ENCODE results near the gene FOXA1. TPM values are rescaled to one million over a fixed set of nuclear protein-coding genes. Genes with fewer than 3 reads are reported as not detected.
A peak's percentile ranks its signal among the peaks of the same experiment; 100 is the strongest.

FOXA1 gene
- total RNA-seq, 1 donor from 2014 or later: 19.7 TPM

- H3K9me3 Mint-ChIP-seq: no peaks in the 10 kb centered on the region
- peaks cover 30% of the 10 kb centered on the region for H3K4me1 Mint-ChIP-seq
- TF ChIP-seq CTCF (IDR thresholded peaks at IDR 0.05; ENCODE audit: unreplicated experiment): no peak
- peak overlapping the region; percentile 70 for H3K4me3 Mint-ChIP-seq
- no peaks in the 10 kb centered on the region for H3K36me3 Mint-ChIP-seq
- peaks cover 91% of the 10 kb centered on the region for H3K27me3 Mint-ChIP-seq (ENCODE audit: low read depth)
- no peak for DNase-seq (ENCODE audit: low spot score in 2 of 2, unreplicated experiment in 2 of 2)
- H3K27ac Mint-ChIP-seq: no peak overlapping the region
Observed at GRCh38 chr14:37598747-37599506, 3.9 kb upstream of the FOXA1 start.

DNA sequence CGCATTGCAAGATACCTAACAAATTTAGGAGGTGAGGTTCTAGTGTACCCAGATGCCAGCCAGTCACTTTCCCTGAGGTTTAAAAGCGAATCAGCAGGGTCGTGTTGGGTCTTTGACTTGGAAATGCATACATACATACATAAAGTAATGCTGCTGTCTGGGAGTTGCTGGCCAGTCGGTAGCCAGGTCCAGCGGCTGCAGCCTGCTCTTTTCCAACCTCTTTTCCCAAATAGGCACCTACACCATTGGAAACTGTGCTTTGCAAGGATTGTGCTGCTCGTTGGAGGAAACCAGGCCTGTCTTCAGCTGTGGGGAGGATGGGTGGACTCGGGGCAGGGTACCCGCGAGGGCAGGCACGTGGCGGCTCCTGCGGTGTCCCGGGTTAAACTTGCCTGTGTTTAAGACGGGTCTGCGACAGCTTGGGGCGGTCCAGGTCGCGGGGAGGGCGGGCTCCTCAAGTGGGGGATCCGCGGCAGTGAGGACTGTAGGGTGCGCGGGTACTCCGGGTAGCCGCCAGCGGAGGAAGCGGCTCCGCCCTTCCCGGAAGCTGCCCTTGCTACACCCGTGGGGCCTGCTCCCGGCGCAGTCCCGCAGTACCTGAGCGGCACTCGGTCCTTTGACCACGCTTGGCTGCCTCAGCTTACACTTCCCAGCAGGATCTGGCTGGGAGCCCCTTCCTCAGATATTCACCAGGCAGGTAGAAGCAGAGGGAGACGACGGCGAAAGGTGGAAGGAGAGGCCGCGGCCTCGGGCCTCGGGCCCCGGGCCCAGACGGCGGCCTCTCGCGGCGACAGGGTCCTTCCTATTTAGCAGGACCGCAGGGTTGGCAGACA, 3.1 kb upstream of the FOXA1 start:
- H3K27me3 Mint-ChIP-seq (ENCODE audit: low read depth): peaks cover 91% of the 10 kb centered on the region
- no peak overlapping the region for H3K27ac Mint-ChIP-seq

GRCh38 chr14:37597538-37597913, 2.5 kb upstream of the FOXA1 start:
- peak; percentile 42 for TF ChIP-seq CTCF (IDR thresholded peaks at IDR 0.05; ENCODE audit: unreplicated experiment)
- H3K4me1 Mint-ChIP-seq: peaks cover 36% of the 10 kb centered on the region

More for the DNA sequence above, 3.1 kb upstream of the FOXA1 start:
- Mint-ChIP-seq H3K4me1 (peaks cover 30% of the 10 kb centered on the region), H3K36me3 (no peaks in the 10 kb centered on the region), H3K9me3 (no peaks in the 10 kb centered on the region), H3K4me3 (peak overlapping the region; percentile 49)
- no peak for TF ChIP-seq CTCF (IDR thresholded peaks at IDR 0.05; ENCODE audit: unreplicated experiment)
- no peak for DNase-seq (ENCODE audit: low spot score in 2 of 2, unreplicated experiment in 2 of 2)

GRCh38 chr14:37596790-37597472, 1.9 kb upstream of the FOXA1 start:
- Mint-ChIP-seq H3K9me3 (no peaks in the 10 kb centered on the region), H3K27me3 (ENCODE audit: low read depth) (peaks cover 91% of the 10 kb centered on the region), H3K27ac (peak overlapping the region; percentile 91), H3K4me1 (peaks cover 40% of the 10 kb centered on the region), H3K4me3 (peak overlapping the region; percentile 74), H3K36me3 (no peaks in the 10 kb centered on the region)
- no peak for DNase-seq (ENCODE audit: low spot score in 2 of 2, unreplicated experiment in 2 of 2)
- TF ChIP-seq CTCF (IDR thresholded peaks at IDR 0.05; ENCODE audit: unreplicated experiment): no peak

More at GRCh38 chr14:37597538-37597913, 2.5 kb upstream of the FOXA1 start:
- no peak for DNase-seq (ENCODE audit: low spot score in 2 of 2, unreplicated experiment in 2 of 2)
- no peaks in the 10 kb centered on the region for H3K9me3 Mint-ChIP-seq
- H3K27me3 Mint-ChIP-seq (ENCODE audit: low read depth): peaks cover 91% of the 10 kb centered on the region
- H3K4me3 Mint-ChIP-seq: peak overlapping the region; percentile 49
- no peaks in the 10 kb centered on the region for H3K36me3 Mint-ChIP-seq
- H3K27ac Mint-ChIP-seq: no peak overlapping the region

DNA sequence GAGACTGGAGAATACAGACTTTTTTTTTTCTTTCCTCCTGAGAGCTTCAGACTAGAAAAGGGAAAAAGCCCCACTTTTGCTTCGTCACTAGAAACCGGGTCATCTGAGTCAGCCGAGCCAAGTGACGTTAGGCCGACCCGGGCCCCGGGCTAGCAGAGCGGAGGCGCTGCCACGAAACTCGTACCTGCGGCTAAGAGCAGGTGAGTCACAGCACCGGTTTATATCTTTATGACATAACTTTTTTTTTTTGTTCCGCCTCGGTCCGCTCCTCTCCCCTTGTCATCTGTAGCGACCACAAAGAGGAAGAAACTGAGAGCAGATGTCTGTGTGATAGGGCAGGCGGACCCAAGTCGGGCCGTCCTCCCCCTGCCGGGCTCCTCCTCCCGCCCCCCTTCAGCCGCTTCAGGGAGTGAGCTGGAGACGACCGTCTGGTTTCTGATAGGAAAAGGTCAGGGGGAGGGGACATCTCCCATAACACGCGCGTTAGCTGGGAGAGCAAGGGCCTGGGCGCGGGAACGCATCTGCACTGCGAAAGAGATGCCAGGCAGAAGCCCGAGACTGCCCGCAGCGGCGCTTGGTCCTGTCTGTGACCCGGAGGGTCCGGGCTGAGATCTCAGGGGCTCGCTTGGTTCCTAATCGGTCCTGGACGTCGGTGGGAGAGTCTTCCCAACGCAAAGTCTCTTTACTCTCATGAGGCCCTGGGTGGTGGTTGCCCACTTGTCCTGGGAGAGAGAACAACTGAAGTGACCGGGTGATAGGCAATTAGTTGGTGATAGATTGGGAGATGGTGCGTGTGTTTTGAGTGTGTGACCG, 966 bp upstream of the FOXA1 start:
- peak overlapping the region; percentile 91 for H3K27ac Mint-ChIP-seq
- peaks cover 45% of the 10 kb centered on the region for H3K4me1 Mint-ChIP-seq
- DNase-seq (ENCODE audit: low spot score in 2 of 2, unreplicated experiment in 2 of 2): peak in 1 of 2 experiments; percentile 54
- peak overlapping the region; percentile 74 for H3K4me3 Mint-ChIP-seq
- H3K27me3 Mint-ChIP-seq (ENCODE audit: low read depth): peaks cover 89% of the 10 kb centered on the region
- no peaks in the 10 kb centered on the region for H3K9me3 Mint-ChIP-seq
- peaks cover 4% of the 10 kb centered on the region for H3K36me3 Mint-ChIP-seq
- TF ChIP-seq CTCF (IDR thresholded peaks at IDR 0.05; ENCODE audit: unreplicated experiment): no peak
